ENCODE results near the gene ZNF778. TPM values are rescaled to one million over a fixed set of nuclear protein-coding genes. Genes with fewer than 3 reads are reported as not detected.
"Not testable (repeated sequence)": the region's sequence is repeated elsewhere in the genome, so short reads cannot be mapped to it uniquely, and the experiment has no call there.

The ZNF778 gene
- total RNA-seq, 1 experiment from 2014 or later, result 16.4 TPM

- no peak for DNase-seq
- no peaks in the 10 kb centered on the region for H3K9me3 ChIP-seq (ENCODE audit: control insufficient read depth, low read depth, low read length)
- no peaks in the 10 kb centered on the region for H3K79me2 ChIP-seq (ENCODE audit: insufficient read depth, low read length)
- no peak overlapping the region for H2AFZ ChIP-seq (ENCODE audit: low read length)
- no peak overlapping the region for H3K23ac ChIP-seq (ENCODE audit: insufficient read length, low read depth, low read length)
- no peaks in the 10 kb centered on the region for H3K23me2 ChIP-seq (ENCODE audit: insufficient read length, low read depth, low read length, poor library complexity, severe bottlenecking)
- Mint-ChIP-seq H3K36me3 (ENCODE audit: insufficient read depth in 1 of 3, low read depth in 3 of 3) (no peaks in the 10 kb centered on the region), H3K27me3 (ENCODE audit: low read depth) (no peaks in the 10 kb centered on the region), H3K27ac (peak overlapping the region in 2 of 3 experiments; percentile 0 to 20; a peak in 3 of 7 replicates), H3K4me1 (peaks cover 0 to 3% of the 10 kb centered on the region in 2 experiments; a peak in 1 of 4 replicates), H3K4me3 (peak overlapping the region in 1 of 2 experiments; percentile 60; a peak in 2 of 5 replicates), H3K9me3 (peaks cover under 1 to 6% of the 10 kb centered on the region in 2 experiments; a peak in 1 of 5 replicates)
- no CpG with 5 or more reads among the region's 18 CpGs for WGBS (ENCODE audit: extremely low coverage, insufficient read length, low lambda C conversion rate)
- no peak overlapping the region for H3T11ph ChIP-seq (ENCODE audit: low read length)
- no peak overlapping the region for H2BK12ac ChIP-seq (ENCODE audit: insufficient read length, low read depth, low read length)
- no peak overlapping the region for H3K56ac ChIP-seq (ENCODE audit: insufficient read length, low read depth, low read length)
- no peak overlapping the region for H3K27ac ChIP-seq (ENCODE audit: insufficient read length, low read depth, low read length)
- H4K91ac ChIP-seq (ENCODE audit: insufficient read length, low read depth, low read length), result no peak overlapping the region
- no peak overlapping the region for H3K9ac ChIP-seq (ENCODE audit: extremely low read depth, insufficient read length, low read length)
- H2BK15ac ChIP-seq (ENCODE audit: low read depth, low read length), result no peak overlapping the region
- H2BK120ac ChIP-seq (ENCODE audit: low read depth, low read length, poor library complexity, severe bottlenecking), result no peak overlapping the region
- no peaks in the 10 kb centered on the region for H3K27me3 ChIP-seq (ENCODE audit: insufficient read depth, low read length)
- H3K4ac ChIP-seq (ENCODE audit: low read depth, low read length), result no peak overlapping the region
- H2AK5ac ChIP-seq (ENCODE audit: insufficient read length, low read length), result no peak overlapping the region
- H3K18ac ChIP-seq (ENCODE audit: insufficient read length, low read depth, low read length), result no peak overlapping the region
- H4K20me1 ChIP-seq (ENCODE audit: control insufficient read depth, insufficient read depth, insufficient read length), result no peaks in the 10 kb centered on the region
- H2BK20ac ChIP-seq (ENCODE audit: low read depth, low read length, poor library complexity, severe bottlenecking), result no peak overlapping the region
- H2BK5ac ChIP-seq (ENCODE audit: insufficient read length, low read length), result no peak overlapping the region
- no peaks in the 10 kb centered on the region for H3K79me1 ChIP-seq (ENCODE audit: insufficient read depth, low read depth, low read length, poor library complexity, severe bottlenecking)
- no peak for TF ChIP-seq CTCF (conservative IDR thresholded peaks at IDR 0.05)
- H4K5ac ChIP-seq (ENCODE audit: insufficient read length, low read depth, low read length), result no peak overlapping the region
- peak overlapping the region; percentile 41; the same call in 1 of the 2 replicates for H3K14ac ChIP-seq (ENCODE audit: insufficient read depth, low read length)
- H3K4me2 ChIP-seq (ENCODE audit: insufficient read depth, insufficient read length, low read length), result peak overlapping the region; percentile 17
- H4K8ac ChIP-seq (replicated peaks; ENCODE audit: insufficient read length, low read depth, low read length), result no peak overlapping the region
- H3K4me1 ChIP-seq (ENCODE audit: insufficient read depth, low read length), result no peaks in the 10 kb centered on the region
Measured at GRCh38 chr16:89257757-89258465, 40.4 kb downstream of the ZNF778 start.

- not testable (repeated sequence) for H2AK5ac ChIP-seq (ENCODE audit: insufficient read length, low read length)
Measured at GRCh38 chr16:89259901-89260300, 42.4 kb downstream of the ZNF778 start.

More at GRCh38 chr16:89259901-89260300, 42.4 kb downstream of the ZNF778 start:
- H3K36me3 Mint-ChIP-seq (ENCODE audit: insufficient read depth in 1 of 3, low read depth in 3 of 3); H3T11ph ChIP-seq (ENCODE audit: low read length); H3K27me3 Mint-ChIP-seq (ENCODE audit: low read depth); H3K9me3 ChIP-seq (ENCODE audit: control insufficient read depth, low read depth, low read length); H4K20me1 ChIP-seq (ENCODE audit: control insufficient read depth, insufficient read depth, insufficient read length); H3K4me3 Mint-ChIP-seq; DNase-seq; H3K4me1 Mint-ChIP-seq; H3K4me2 ChIP-seq (ENCODE audit: insufficient read depth, insufficient read length, low read length); H3K23me2 ChIP-seq (ENCODE audit: insufficient read length, low read depth, low read length, poor library complexity, severe bottlenecking); H3K56ac ChIP-seq (ENCODE audit: insufficient read length, low read depth, low read length); H2BK20ac ChIP-seq (ENCODE audit: low read depth, low read length, poor library complexity, severe bottlenecking); H3K79me1 ChIP-seq (ENCODE audit: insufficient read depth, low read depth, low read length, poor library complexity, severe bottlenecking); H2AFZ ChIP-seq (ENCODE audit: low read length); H4K8ac ChIP-seq (replicated peaks; ENCODE audit: insufficient read length, low read depth, low read length); H3K4ac ChIP-seq (ENCODE audit: low read depth, low read length); H2BK5ac ChIP-seq (ENCODE audit: insufficient read length, low read length); H3K27ac ChIP-seq (ENCODE audit: insufficient read length, low read depth, low read length); H3K79me2 ChIP-seq (ENCODE audit: insufficient read depth, low read length); H3K9ac ChIP-seq (ENCODE audit: extremely low read depth, insufficient read length, low read length); H3K27ac Mint-ChIP-seq; H3K4me1 ChIP-seq (ENCODE audit: insufficient read depth, low read length); H3K23ac ChIP-seq (ENCODE audit: insufficient read length, low read depth, low read length); H3K14ac ChIP-seq (ENCODE audit: insufficient read depth, low read length); H3K9me3 Mint-ChIP-seq; H4K91ac ChIP-seq (ENCODE audit: insufficient read length, low read depth, low read length); H3K18ac ChIP-seq (ENCODE audit: insufficient read length, low read depth, low read length); H3K27me3 ChIP-seq (ENCODE audit: insufficient read depth, low read length); H2BK12ac ChIP-seq (ENCODE audit: insufficient read length, low read depth, low read length); H2BK120ac ChIP-seq (ENCODE audit: low read depth, low read length, poor library complexity, severe bottlenecking); H2BK15ac ChIP-seq (ENCODE audit: low read depth, low read length); H4K5ac ChIP-seq (ENCODE audit: insufficient read length, low read depth, low read length): not testable (repeated sequence)
- no CpG with 5 or more reads among the region's 13 CpGs for WGBS (ENCODE audit: extremely low coverage, insufficient read length, low lambda C conversion rate)
